ENCODE data around the gene OSER1. TPM values are rescaled to one million over a fixed set of nuclear protein-coding genes. Genes with fewer than 3 reads are reported as not detected.
"Not testable (repeated sequence)": the region's sequence is repeated elsewhere in the genome, so short reads cannot be mapped to it uniquely, and the experiment has no call there.

Gene OSER1
- polyA plus RNA-seq, 1 donor = 43.4 TPM

DNA sequence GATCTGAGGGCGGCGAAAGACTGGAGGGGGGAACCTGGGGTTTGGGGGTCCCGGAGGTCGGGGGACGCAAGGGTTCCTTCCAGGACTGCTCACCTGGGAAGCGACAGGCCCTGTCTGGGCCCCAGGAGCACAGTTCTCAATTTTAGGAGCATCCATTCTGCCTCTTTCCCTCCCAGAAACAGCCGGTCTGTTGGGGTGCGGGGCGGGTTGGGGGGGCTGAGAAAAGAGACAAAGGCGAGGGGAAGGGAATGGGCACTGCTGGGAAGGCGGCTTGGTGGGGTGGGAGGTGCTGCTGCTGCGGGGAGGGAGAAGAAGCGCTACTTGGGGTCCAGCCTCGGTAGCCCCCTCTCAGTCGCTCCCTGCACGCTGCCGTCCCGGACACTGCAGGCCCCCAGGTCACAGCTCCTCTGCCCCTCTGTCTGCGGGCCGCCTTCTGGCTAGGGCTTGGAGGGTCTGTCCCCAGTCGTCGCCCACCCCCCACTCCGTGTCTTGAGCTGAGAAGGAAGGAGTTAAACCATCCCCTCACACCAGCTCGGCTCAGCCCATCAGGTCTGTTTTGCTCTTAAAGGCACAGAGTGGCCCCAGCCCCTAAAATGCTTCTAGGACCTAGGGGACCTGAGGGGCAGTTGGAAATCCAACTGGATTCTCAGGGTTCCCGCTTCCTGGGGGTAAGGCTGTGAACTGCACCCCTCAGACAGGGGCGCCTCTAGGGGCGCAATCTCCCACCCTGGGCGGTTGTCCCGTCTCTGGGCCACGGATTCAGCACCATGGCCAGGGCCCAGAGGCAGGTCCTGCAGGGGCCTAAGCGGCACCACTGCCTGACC, 37.2 kb upstream of the OSER1 start:
- Histone ChIP-seq H3K4me1 (ENCODE audit: control insufficient read depth, insufficient read depth, low read length) (peaks cover 9% of the 10 kb centered on the region), H3K27me3 (ENCODE audit: control insufficient read depth, insufficient read depth, low read length) (peaks cover 16% of the 10 kb centered on the region), H3K4me3 (ENCODE audit: low read length) (peak overlapping the region; percentile 25), H3K36me3 (ENCODE audit: control insufficient read depth, insufficient read depth, low read length) (no peaks in the 10 kb centered on the region), H3K9me3 (ENCODE audit: control insufficient read depth, low read depth, low read length) (peaks cover 4% of the 10 kb centered on the region), H3K27ac (ENCODE audit: low read length) (no peak overlapping the region)
- DNase-seq = peak; percentile 42 to 54
- WGBS (ENCODE audit: insufficient coverage, low lambda C conversion rate) = no CpG with 5 or more reads among the region's 31 CpGs

DNA sequence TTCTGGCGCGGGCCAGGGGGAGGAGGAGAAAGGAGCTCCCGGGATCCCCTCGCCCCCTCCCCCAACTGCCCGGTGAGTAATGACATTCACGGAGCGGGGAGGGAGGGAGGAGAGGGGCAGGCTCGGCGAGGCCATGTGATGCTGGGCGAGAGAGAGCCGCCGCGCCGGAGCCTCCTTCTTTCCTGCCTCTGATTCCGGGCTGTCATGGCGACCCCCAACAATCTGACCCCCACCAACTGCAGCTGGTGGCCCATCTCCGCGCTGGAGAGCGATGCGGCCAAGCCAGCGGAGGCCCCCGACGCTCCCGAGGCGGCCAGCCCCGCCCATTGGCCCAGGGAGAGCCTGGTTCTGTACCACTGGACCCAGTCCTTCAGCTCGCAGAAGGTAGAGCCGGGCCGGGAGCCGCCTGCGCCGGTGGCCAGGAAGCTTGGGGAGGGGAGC, 36.6 kb upstream of the OSER1 start, which contains the start of gene GDAP1L1:
GDAP1L1 (plus strand) TSS at position 178 of the 441 bp plus-strand sequence; CDS start at position 205, 27 bp downstream.
- Histone ChIP-seq H3K27me3 (ENCODE audit: control insufficient read depth, insufficient read depth, low read length) (peaks cover 16% of the 10 kb centered on the region), H3K4me3 (ENCODE audit: low read length) (peak within 1 kb of the TSS; percentile 25), H3K36me3 (ENCODE audit: control insufficient read depth, insufficient read depth, low read length) (no peaks in the 10 kb centered on the region), H3K27ac (ENCODE audit: low read length) (no peak within 1 kb of the TSS), H3K9me3 (ENCODE audit: control insufficient read depth, low read depth, low read length) (peaks cover 4% of the 10 kb centered on the region), H3K4me1 (ENCODE audit: control insufficient read depth, insufficient read depth, low read length) (peaks cover 9% of the 10 kb centered on the region)
- DNase-seq = peak in 1 of 2 donors; percentile 11
- WGBS (ENCODE audit: insufficient coverage, low lambda C conversion rate) = no CpG with 5 or more reads among the region's 32 CpGs

GRCh38 chr20:44245977-44246376, 35.4 kb upstream of the OSER1 start:
- no peaks in the 10 kb centered on the region for H3K36me3 ChIP-seq (ENCODE audit: control insufficient read depth, insufficient read depth, low read length)
- H3K9me3 ChIP-seq (ENCODE audit: control insufficient read depth, low read depth, low read length) = peaks cover 4% of the 10 kb centered on the region
- DNase-seq = no peak
- no CpG with 5 or more reads among the region's 4 CpGs for WGBS (ENCODE audit: insufficient coverage, low lambda C conversion rate)
- no peak overlapping the region for H3K4me3 ChIP-seq (ENCODE audit: low read length)
- H3K4me1 ChIP-seq (ENCODE audit: control insufficient read depth, insufficient read depth, low read length) = peaks cover 9% of the 10 kb centered on the region
- H3K27ac ChIP-seq (ENCODE audit: low read length) = no peak overlapping the region
- peaks cover 16% of the 10 kb centered on the region for H3K27me3 ChIP-seq (ENCODE audit: control insufficient read depth, insufficient read depth, low read length)

DNA sequence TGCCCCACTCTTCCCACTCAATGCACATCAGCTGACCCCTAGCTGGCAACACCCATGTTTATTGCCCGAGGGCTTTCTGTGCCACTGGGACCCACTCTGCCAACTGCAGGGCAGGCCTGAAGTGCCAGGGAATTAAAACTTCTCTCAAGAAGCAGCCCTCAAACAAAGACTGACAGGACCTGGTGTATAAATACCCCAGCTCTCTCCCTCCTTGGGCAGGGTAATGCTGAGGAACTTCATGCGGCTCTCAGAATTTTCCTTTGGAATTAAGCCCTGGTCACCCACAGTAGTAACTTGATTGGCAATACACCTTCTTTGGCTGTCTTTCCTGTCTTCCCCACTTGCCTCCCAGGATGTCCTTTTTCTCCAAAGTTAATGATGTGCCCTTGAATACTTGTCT, 31.2 kb upstream of the OSER1 start:
- Histone ChIP-seq H3K4me3 (ENCODE audit: low read length) (no peak overlapping the region), H3K27ac (ENCODE audit: low read length) (no peak overlapping the region), H3K9me3 (ENCODE audit: control insufficient read depth, low read depth, low read length) (no peaks in the 10 kb centered on the region), H3K36me3 (ENCODE audit: control insufficient read depth, insufficient read depth, low read length) (no peaks in the 10 kb centered on the region), H3K27me3 (ENCODE audit: control insufficient read depth, insufficient read depth, low read length) (peaks cover 3% of the 10 kb centered on the region), H3K4me1 (ENCODE audit: control insufficient read depth, insufficient read depth, low read length) (peaks cover 3% of the 10 kb centered on the region)
- no peak for DNase-seq
- no CpG with 5 or more reads among the region's 2 CpGs for WGBS (ENCODE audit: insufficient coverage, low lambda C conversion rate)

DNA sequence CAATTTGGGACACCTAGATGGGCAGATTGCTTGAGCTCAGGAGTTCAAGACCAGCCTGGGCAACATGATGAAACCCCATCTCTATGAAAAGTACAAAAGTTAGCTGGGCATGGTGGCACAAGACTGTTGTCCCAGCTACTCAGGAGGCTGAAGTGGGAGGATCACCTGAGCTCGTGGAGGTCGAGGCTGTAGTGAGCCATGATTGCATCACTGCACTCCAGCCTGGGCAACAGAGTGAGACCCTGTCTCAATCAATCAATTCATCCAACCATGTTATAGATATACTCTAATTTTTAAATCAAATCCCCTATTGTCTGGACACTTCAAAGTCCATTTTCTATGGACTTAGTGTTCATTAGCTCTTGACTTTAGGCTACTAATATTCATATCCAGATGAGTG, 26.3 kb upstream of the OSER1 start:
- WGBS (ENCODE audit: insufficient coverage, low lambda C conversion rate) = no CpG with 5 or more reads among the region's 2 CpGs

GRCh38 chr20:44235702-44236101, 25.1 kb upstream of the OSER1 start:
- H3K27me3 ChIP-seq (ENCODE audit: control insufficient read depth, insufficient read depth, low read length) = no peaks in the 10 kb centered on the region
- H3K4me1 ChIP-seq (ENCODE audit: control insufficient read depth, insufficient read depth, low read length) = no peaks in the 10 kb centered on the region
- H3K36me3 ChIP-seq (ENCODE audit: control insufficient read depth, insufficient read depth, low read length) = no peaks in the 10 kb centered on the region
- no peaks in the 10 kb centered on the region for H3K9me3 ChIP-seq (ENCODE audit: control insufficient read depth, low read depth, low read length)
- H3K4me3 ChIP-seq (ENCODE audit: low read length) = no peak overlapping the region
- no peak overlapping the region for H3K27ac ChIP-seq (ENCODE audit: low read length)
- WGBS (ENCODE audit: insufficient coverage, low lambda C conversion rate) = no CpG with 5 or more reads among the region's 2 CpGs
- DNase-seq = no peak

More for the DNA sequence above, 26.3 kb upstream of the OSER1 start:
- H3K36me3 ChIP-seq (ENCODE audit: control insufficient read depth, insufficient read depth, low read length); H3K4me1 ChIP-seq (ENCODE audit: control insufficient read depth, insufficient read depth, low read length); DNase-seq; H3K4me3 ChIP-seq (ENCODE audit: low read length); H3K27ac ChIP-seq (ENCODE audit: low read length); H3K9me3 ChIP-seq (ENCODE audit: control insufficient read depth, low read depth, low read length); H3K27me3 ChIP-seq (ENCODE audit: control insufficient read depth, insufficient read depth, low read length): not testable (repeated sequence)

DNA sequence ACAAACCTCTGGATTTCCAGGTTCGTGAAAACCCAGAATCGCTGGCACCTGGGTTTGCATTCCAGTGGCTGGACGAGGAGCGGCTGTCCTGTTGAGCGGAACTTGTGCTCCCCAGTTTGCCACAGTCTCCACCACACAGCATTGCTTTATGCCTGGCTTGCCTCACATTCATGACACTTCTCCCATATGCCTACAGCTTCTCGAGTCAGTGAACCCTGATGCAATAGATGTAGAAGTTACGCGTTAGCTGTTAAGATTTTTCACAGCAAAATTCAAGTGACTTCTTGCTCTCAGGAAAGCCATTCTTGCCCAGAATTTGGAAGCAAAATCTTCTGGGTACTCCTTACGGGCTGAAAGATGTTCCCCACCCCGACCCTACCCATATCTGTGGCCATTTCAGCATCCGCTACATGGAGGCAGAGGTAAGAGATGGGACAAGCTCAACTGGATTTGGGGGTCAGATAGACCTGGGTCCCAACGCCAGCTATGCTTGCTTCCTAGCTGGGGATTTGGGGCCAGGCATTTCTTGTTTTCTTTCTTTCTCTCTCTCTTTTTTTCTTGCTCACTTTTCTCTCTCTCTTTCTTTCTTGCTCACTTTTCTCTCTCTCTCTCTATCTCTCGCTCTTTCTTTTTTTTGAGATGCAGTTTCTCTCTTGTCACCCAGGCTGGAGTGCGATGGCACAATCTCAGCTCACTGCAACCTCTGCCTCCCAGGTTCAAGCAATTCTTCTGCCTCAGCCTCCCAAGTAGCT, 24.2 kb upstream of the OSER1 start:
- 75% methylated on average over 1 of the region's 14 CpGs for WGBS (ENCODE audit: insufficient coverage, low lambda C conversion rate)
- Histone ChIP-seq H3K27me3 (ENCODE audit: control insufficient read depth, insufficient read depth, low read length) (no peaks in the 10 kb centered on the region), H3K27ac (ENCODE audit: low read length) (no peak overlapping the region), H3K9me3 (ENCODE audit: control insufficient read depth, low read depth, low read length) (no peaks in the 10 kb centered on the region), H3K36me3 (ENCODE audit: control insufficient read depth, insufficient read depth, low read length) (no peaks in the 10 kb centered on the region), H3K4me1 (ENCODE audit: control insufficient read depth, insufficient read depth, low read length) (no peaks in the 10 kb centered on the region), H3K4me3 (ENCODE audit: low read length) (no peak overlapping the region)
- no peak for DNase-seq

GRCh38 chr20:44233436-44234016, 23.0 kb upstream of the OSER1 start:
- no peak overlapping the region for H3K4me3 ChIP-seq (ENCODE audit: low read length)
- no peaks in the 10 kb centered on the region for H3K4me1 ChIP-seq (ENCODE audit: control insufficient read depth, insufficient read depth, low read length)
- H3K27ac ChIP-seq (ENCODE audit: low read length) = no peak overlapping the region
- no peaks in the 10 kb centered on the region for H3K9me3 ChIP-seq (ENCODE audit: control insufficient read depth, low read depth, low read length)
- no peaks in the 10 kb centered on the region for H3K27me3 ChIP-seq (ENCODE audit: control insufficient read depth, insufficient read depth, low read length)
- H3K36me3 ChIP-seq (ENCODE audit: control insufficient read depth, insufficient read depth, low read length) = no peaks in the 10 kb centered on the region
- WGBS (ENCODE audit: insufficient coverage, low lambda C conversion rate) = no CpG with 5 or more reads among the region's 6 CpGs
- no peak for DNase-seq

- 93% methylated on average over 2 of the region's 4 CpGs for WGBS (ENCODE audit: insufficient coverage, low lambda C conversion rate)
Observed at GRCh38 chr20:44232469-44232856, 21.9 kb upstream of the OSER1 start.

DNA sequence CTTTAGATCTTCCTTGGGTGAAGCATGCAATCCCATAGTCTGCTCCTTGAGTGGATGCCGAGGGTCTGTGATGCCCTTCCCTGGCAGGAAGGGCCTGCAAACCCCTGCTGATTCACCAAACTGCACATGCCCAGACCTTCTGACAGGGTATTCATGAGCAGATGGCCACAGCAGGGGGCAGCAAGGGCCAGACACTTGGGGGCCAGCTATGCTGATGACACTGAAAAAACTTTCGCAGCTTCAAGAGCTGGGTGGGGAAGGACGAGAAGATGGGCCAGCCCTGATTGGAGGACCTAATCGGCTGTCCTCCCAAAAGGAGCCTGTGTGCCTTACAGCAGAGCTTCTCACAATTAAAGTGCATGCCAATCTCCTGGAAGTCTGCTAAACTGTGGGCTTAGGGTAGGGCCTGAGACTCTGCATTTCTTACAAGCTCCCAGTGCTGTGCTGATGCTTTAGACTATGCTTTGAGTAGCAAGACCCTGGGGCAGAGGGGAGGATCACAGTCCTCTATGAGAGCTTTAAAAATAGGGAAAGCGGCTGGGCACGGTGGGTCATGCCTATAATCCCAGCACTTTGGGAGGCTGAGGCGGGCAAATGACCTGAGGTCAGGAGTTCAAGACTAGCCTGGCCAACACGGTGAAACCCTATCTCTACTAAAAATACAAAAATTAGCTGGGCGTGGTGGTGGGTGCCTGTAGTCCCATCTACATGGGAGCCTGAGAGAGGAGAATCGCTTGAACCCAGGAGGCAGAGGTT, 21.3 kb upstream of the OSER1 start:
- Histone ChIP-seq H3K27me3 (ENCODE audit: control insufficient read depth, insufficient read depth, low read length) (no peaks in the 10 kb centered on the region), H3K4me3 (ENCODE audit: low read length) (no peak overlapping the region), H3K36me3 (ENCODE audit: control insufficient read depth, insufficient read depth, low read length) (no peaks in the 10 kb centered on the region), H3K27ac (ENCODE audit: low read length) (no peak overlapping the region), H3K9me3 (ENCODE audit: control insufficient read depth, low read depth, low read length) (no peaks in the 10 kb centered on the region), H3K4me1 (ENCODE audit: control insufficient read depth, insufficient read depth, low read length) (no peaks in the 10 kb centered on the region)
- DNase-seq = no peak
- WGBS (ENCODE audit: insufficient coverage, low lambda C conversion rate) = no CpG with 5 or more reads among the region's 10 CpGs

More at GRCh38 chr20:44232469-44232856, 21.9 kb upstream of the OSER1 start:
- H3K27me3 ChIP-seq (ENCODE audit: control insufficient read depth, insufficient read depth, low read length); H3K27ac ChIP-seq (ENCODE audit: low read length); H3K4me3 ChIP-seq (ENCODE audit: low read length); DNase-seq; H3K36me3 ChIP-seq (ENCODE audit: control insufficient read depth, insufficient read depth, low read length); H3K9me3 ChIP-seq (ENCODE audit: control insufficient read depth, low read depth, low read length); H3K4me1 ChIP-seq (ENCODE audit: control insufficient read depth, insufficient read depth, low read length): not testable (repeated sequence)

All from large intestine (tissue), 3 donors.